ENCODE results near the gene PGAP3.

The PGAP3 gene

GRCh38 chr17:39709319-39709997 is 21.6 kb upstream of the PGAP3 start:
- ChIA-PET CTCF (interaction anchor here (0.9 to 1.0 kb wide), 3 partner anchors 12 to 88 kb away, joined by 3 read pairs; no protein-coding TSS in a partner anchor), POLR2A (interaction anchor here (1.2 kb wide), 1 partner anchor 9 kb away, joined by 3 read pairs; the partner anchor contains the start of gene ERBB2)
- DNase-seq (ENCODE audit: low read depth, low spot score), result no peak

DNA sequence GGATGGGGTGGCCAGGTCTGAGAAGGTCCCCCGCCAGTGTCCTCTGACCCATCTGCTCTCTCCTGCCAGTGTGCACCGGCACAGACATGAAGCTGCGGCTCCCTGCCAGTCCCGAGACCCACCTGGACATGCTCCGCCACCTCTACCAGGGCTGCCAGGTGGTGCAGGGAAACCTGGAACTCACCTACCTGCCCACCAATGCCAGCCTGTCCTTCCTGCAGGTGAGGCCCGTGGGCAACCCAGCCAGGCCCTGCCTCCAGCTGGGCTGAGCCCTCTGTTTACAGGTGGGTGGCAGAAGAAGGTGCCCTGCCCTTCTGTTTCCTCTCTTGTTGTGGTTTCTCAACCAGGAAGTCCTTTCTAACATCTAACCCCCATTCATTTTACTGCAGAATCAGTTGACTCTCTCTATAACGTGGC is 19.1 kb upstream of the PGAP3 start:
- no peak overlapping the region for H3K4me3 ChIP-seq (ENCODE audit: low read depth, low read length)
- no peak for DNase-seq (ENCODE audit: low read depth, low spot score)
- TF ChIP-seq CTCF (IDR thresholded peaks at IDR 0.05; ENCODE audit: insufficient read depth, low read length, missing control alignments), result no peak
- POLR2A ChIA-PET, result no interaction called here
- CTCF ChIA-PET, result interaction anchor here (1.3 to 2.5 kb wide), 3 partner anchors 10 to 22 kb away, joined by 3 to 17 read pairs (median 4); partner anchors contain the start of gene MIEN1

More at GRCh38 chr17:39709319-39709997, 21.6 kb upstream of the PGAP3 start:
- no peak overlapping the region for H3K4me3 ChIP-seq (ENCODE audit: low read depth, low read length)
- TF ChIP-seq CTCF (IDR thresholded peaks at IDR 0.05; ENCODE audit: insufficient read depth, low read length, missing control alignments), result no peak

GRCh38 chr17:39706383-39706782 is 18.5 kb upstream of the PGAP3 start:
- TF ChIP-seq CTCF (IDR thresholded peaks at IDR 0.05; ENCODE audit: insufficient read depth, low read length, missing control alignments), result no peak
- ChIA-PET CTCF (interaction anchor here (1.3 to 2.5 kb wide), 3 partner anchors 11 to 23 kb away, joined by 3 to 17 read pairs (median 4); partner anchors contain the start of gene MIEN1), POLR2A (no interaction called here)
- DNase-seq (ENCODE audit: low read depth, low spot score), result no peak
- no peak overlapping the region for H3K4me3 ChIP-seq (ENCODE audit: low read depth, low read length)

- no peak for DNase-seq (ENCODE audit: low read depth, low spot score)
- H3K4me3 ChIP-seq (ENCODE audit: low read depth, low read length), result no peak overlapping the region
- ChIA-PET POLR2A (no interaction called here), CTCF (interaction anchor here (1.9 to 2.5 kb wide), 2 partner anchors 13 to 23 kb away, joined by 4 to 17 read pairs; partner anchors contain the start of gene MIEN1)
- TF ChIP-seq CTCF (IDR thresholded peaks at IDR 0.05; ENCODE audit: insufficient read depth, low read length, missing control alignments), result no peak
Observed at GRCh38 chr17:39705786-39706348, 18.0 kb upstream of the PGAP3 start.

DNA sequence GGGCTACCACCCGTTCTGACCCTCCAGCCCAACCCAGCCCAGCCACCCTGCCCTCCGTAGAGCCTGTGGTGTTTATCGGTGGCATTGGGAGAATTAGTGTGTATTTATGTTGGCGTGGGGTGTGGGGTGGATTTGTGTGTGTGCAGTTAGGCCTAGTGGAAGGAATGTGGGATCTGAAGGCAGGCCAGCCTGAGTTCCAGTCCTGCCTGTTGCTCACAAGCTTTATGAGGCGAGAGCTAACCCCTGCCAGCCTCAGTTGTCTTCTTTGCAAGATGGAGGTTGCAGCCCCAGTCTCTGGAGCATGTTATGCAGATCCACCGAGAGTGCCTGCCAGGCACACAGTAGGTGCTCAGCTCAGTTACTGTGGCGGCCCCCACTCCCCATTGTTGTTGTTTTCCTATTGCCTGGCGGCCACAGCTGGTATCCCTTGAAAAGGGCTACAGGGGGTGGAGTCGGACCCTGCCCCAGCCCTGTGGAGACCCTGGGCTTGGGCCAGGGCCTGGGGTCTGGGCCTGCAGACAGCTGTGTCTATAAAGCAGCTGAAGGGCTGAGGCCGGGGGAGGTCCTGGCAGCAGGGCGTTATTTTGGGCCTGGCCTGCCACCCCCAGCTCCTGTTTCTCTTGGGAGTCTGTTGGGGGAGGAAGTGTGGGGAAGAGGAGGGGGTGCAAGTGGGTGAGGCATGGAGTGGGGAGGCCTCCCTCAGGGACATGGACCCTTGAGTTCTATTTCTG is 17.1 kb upstream of the PGAP3 start:
- ChIA-PET CTCF (interaction anchor here (0.6 to 2.5 kb wide), 4 partner anchors 10 to 56 kb away, joined by 3 to 17 read pairs (median 4); partner anchors contain the start of gene MIEN1), POLR2A (no interaction called here)
- no peak for DNase-seq (ENCODE audit: low read depth, low spot score)
- no peak overlapping the region for H3K4me3 ChIP-seq (ENCODE audit: low read depth, low read length)
- peak; percentile 34 for TF ChIP-seq CTCF (IDR thresholded peaks at IDR 0.05; ENCODE audit: insufficient read depth, low read length, missing control alignments)
